ENCODE results near the gene PCTP.

Gene PCTP

GRCh38 chr17:55750750-55751657 lies at the start of gene PCTP:
Gene PCTP, plus strand, starts transcription at chr17:55751051. Its CDS starts 53 bp downstream, at chr17:55751104.
- no peaks in the 10 kb centered on the region for H3K36me3 Mint-ChIP-seq
- H3K4me1 Mint-ChIP-seq, result peaks cover 16% of the 10 kb centered on the region
- peak within 1 kb of the TSS; percentile 84 for H3K4me3 Mint-ChIP-seq
- peak; percentile 76 to 82 for DNase-seq (ENCODE audit: low spot score in 2 of 2)
- H3K9me3 Mint-ChIP-seq, result no peaks in the 10 kb centered on the region
- peak; percentile 97 for ATAC-seq (ENCODE audit: low read depth)
- peaks cover 2% of the 10 kb centered on the region for H3K27me3 Mint-ChIP-seq
- peak within 1 kb of the TSS; percentile 56 for H3K27ac Mint-ChIP-seq

- peaks cover 4% of the 10 kb centered on the region for H3K9me3 Mint-ChIP-seq
- no peak for DNase-seq (ENCODE audit: low spot score in 2 of 2)
- peaks cover 2% of the 10 kb centered on the region for H3K36me3 Mint-ChIP-seq
- H3K4me3 Mint-ChIP-seq, result no peak overlapping the region
- H3K27me3 Mint-ChIP-seq, result peaks cover 24% of the 10 kb centered on the region
- no peak overlapping the region for H3K27ac Mint-ChIP-seq
- no peaks in the 10 kb centered on the region for H3K4me1 Mint-ChIP-seq
- ATAC-seq (ENCODE audit: low read depth), result no peak
Observed at GRCh38 chr17:55702150-55702549, 48.7 kb upstream of the PCTP start.

DNA sequence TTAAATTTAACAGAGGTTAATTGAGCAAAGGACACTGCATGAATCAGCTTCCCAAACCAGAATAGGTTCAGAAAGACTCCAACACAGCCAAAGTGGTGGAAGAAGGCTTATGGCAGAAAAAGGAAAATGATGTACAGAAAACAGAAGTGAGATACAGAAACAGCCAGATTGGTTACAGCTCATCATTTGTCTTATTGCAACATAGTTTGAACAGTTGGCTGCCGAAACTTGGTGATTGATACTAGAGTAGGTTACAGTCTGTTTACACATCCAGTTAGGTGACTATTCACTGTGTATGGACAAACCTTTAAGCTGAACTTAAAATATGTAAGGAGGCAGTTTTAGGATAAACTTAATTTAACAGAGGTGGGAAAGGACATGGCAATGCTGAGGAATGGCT lies 46.5 kb upstream of the PCTP start:
- ATAC-seq (ENCODE audit: low read depth) (no peak), DNase-seq (ENCODE audit: low spot score in 2 of 2) (no peak)
- Mint-ChIP-seq H3K4me3 (no peak overlapping the region), H3K36me3 (peaks cover 2% of the 10 kb centered on the region), H3K9me3 (peaks cover 4% of the 10 kb centered on the region), H3K4me1 (no peaks in the 10 kb centered on the region), H3K27me3 (peaks cover 20% of the 10 kb centered on the region), H3K27ac (no peak overlapping the region)

GRCh38 chr17:55705847-55706246 lies 45.0 kb upstream of the PCTP start:
- Mint-ChIP-seq H3K27ac (no peak overlapping the region), H3K27me3 (peaks cover 24% of the 10 kb centered on the region), H3K9me3 (peaks cover 4% of the 10 kb centered on the region), H3K36me3 (peaks cover 2% of the 10 kb centered on the region), H3K4me1 (no peaks in the 10 kb centered on the region), H3K4me3 (no peak overlapping the region)
- DNase-seq (ENCODE audit: low spot score in 2 of 2) (no peak), ATAC-seq (ENCODE audit: low read depth) (no peak)

DNA sequence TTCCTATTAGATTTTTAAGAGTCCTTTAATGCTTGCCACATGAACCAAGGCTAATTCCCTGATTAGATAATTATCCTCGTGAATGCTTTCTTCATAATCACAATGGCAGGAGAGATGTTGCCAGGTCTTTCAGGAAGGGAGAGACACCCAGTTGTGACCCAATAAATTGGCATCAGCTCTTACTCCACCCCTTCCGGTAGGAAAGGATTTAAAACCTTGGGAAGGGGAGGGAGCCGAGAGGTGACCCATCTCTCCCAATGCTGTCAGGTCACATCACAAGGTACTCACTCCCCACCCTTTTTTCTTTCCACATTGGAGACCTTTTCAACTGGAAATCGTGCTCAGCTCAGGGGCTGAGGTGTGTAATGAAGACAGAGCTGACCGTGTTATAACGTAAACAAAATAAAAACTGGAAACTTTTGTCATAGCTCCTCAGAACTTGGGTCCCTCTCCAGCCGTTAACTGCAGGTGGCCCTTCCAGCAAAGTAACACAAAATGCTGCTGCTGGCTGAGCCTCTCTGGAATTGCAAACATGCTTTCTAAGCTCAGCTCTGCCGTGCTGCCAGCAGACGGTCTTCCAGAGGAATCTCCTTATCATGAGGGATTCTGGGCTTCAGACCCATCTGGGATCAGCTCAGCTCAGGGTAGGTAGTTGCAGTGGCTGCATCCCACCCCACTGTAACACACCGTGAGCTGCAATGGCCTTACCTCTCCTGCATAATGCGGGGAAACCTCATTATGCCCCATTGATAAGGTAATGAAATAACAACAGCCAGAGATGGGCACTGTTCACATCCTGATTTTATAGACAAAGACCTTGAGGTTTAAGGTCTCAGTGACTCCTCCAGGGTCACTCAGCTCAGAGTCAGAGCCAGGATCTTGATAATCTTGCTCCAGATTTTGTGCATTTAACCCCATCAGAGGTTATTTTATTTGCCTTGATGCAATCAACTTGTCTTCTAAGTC lies 43.8 kb upstream of the PCTP start:
- ATAC-seq (ENCODE audit: low read depth) (no peak), DNase-seq (ENCODE audit: low spot score in 2 of 2) (no peak)
- no peaks in the 10 kb centered on the region for H3K4me1 Mint-ChIP-seq
- no peaks in the 10 kb centered on the region for H3K9me3 Mint-ChIP-seq
- H3K27ac Mint-ChIP-seq, result no peak overlapping the region
- no peak overlapping the region for H3K4me3 Mint-ChIP-seq
- no peaks in the 10 kb centered on the region for H3K36me3 Mint-ChIP-seq
- H3K27me3 Mint-ChIP-seq, result peaks cover 22% of the 10 kb centered on the region

DNA sequence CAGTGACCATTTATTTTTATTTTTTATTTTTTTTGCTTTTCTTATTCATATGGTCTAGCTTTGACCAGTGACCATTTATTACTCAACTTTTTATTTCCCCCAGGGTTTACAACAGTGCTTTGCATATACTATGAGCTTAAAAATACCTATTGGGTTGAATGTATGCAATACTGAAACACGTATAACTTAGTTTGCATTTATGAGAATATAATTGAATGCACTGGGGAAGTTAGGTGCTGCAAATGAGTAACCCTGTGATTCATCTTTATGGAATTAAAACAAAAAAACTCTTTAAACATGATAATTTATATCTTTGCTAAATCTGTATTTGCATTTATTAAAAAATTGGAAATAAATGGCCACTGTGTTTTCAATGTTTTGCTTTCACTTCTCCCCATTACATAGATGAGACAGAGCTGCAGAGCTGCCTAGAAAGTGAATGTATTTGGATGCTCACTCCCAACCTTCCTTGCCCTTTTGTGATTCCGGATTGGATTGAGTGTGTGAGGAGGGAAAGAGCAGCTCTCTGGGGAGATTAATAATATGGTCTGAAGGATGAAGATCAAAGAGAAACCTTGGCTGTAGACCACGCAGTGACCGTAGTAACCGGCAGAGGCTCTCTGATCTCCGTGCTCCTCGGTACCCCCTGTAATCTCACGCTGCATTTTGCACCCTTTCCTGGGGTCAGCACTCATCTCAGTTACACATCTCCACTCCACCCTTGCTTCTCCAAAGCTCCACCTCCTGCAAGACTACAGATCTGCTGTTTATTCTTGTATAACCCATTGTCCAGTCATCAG lies 42.5 kb upstream of the PCTP start:
- H3K27ac Mint-ChIP-seq, result no peak overlapping the region
- DNase-seq (ENCODE audit: low spot score in 2 of 2) (no peak), ATAC-seq (ENCODE audit: low read depth) (no peak)
- no peaks in the 10 kb centered on the region for H3K36me3 Mint-ChIP-seq
- H3K9me3 Mint-ChIP-seq, result no peaks in the 10 kb centered on the region
- H3K27me3 Mint-ChIP-seq, result peaks cover 20% of the 10 kb centered on the region
- H3K4me1 Mint-ChIP-seq, result no peaks in the 10 kb centered on the region
- H3K4me3 Mint-ChIP-seq, result no peak overlapping the region

DNA sequence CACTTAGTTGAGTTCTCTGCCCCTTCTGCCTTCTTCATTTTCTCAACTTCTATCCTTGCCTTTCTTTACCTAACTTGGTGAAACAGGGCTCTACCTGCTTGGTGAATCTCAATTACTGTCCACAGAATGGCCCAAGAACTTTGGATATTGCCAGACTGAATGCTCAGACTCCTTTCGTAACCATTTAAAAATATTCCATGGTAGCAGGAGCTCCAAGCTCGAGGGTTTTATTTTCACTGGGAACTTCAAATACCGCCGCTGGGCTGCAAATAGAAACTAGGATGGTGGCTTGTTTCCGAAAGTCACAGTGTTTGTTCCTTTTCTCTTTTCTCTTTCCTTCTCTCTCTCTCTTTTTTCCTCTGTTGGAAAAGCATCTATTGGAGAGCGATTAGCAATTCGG lies 41.4 kb upstream of the PCTP start:
- DNase-seq (ENCODE audit: low spot score in 2 of 2), result no peak
- H3K9me3 Mint-ChIP-seq, result no peaks in the 10 kb centered on the region
- no peak overlapping the region for H3K27ac Mint-ChIP-seq
- H3K4me1 Mint-ChIP-seq, result no peaks in the 10 kb centered on the region
- no peak overlapping the region for H3K4me3 Mint-ChIP-seq
- H3K27me3 Mint-ChIP-seq, result peaks cover 15% of the 10 kb centered on the region
- H3K36me3 Mint-ChIP-seq, result no peaks in the 10 kb centered on the region
- no peak for ATAC-seq (ENCODE audit: low read depth)

DNA sequence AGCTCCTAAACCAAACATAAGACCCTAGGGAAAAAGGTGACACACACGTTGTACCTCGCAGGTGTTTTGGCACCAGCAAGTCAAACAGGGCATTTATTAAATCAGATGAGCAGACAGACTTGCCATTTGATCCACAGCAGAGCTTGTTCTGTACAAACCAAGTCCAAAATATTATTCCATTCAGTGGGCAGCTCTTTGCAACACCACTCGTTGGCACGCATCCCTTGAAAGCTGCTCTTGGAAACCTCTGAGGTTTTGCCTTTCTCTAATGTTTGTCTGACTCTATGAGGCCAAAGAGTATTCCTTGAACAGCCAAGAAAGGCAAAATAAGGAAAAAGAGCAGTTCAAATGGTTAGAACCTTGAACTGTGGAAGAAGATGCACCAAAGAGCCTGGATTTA lies 40.9 kb upstream of the PCTP start:
- no peak for ATAC-seq (ENCODE audit: low read depth)
- no peaks in the 10 kb centered on the region for H3K9me3 Mint-ChIP-seq
- peaks cover 13% of the 10 kb centered on the region for H3K27me3 Mint-ChIP-seq
- H3K4me1 Mint-ChIP-seq, result no peaks in the 10 kb centered on the region
- no peak for DNase-seq (ENCODE audit: low spot score in 2 of 2)
- H3K4me3 Mint-ChIP-seq, result no peak overlapping the region
- H3K27ac Mint-ChIP-seq, result no peak overlapping the region
- H3K36me3 Mint-ChIP-seq, result no peaks in the 10 kb centered on the region

DNA sequence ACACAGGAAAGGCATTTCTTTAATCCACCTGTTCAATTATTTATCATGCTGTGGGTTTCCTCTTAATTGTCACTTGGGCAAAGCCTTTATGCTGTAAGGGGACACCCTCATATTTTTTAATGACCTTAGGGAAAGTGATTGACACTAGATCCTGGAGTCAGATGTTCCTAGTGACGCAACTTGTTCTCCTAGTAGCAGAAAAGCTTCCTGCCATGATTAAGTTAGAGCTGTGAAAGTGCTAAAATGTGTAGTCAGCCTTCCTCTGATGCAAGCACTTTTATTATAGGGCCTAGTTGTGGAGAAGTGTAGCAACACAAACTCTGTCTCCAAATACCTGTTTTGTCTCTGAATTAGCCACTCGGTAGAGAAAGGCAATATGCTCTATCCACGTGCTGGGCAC lies 40.4 kb upstream of the PCTP start:
- H3K4me1 Mint-ChIP-seq, result no peaks in the 10 kb centered on the region
- no peak overlapping the region for H3K4me3 Mint-ChIP-seq
- H3K36me3 Mint-ChIP-seq, result no peaks in the 10 kb centered on the region
- no peaks in the 10 kb centered on the region for H3K9me3 Mint-ChIP-seq
- DNase-seq (ENCODE audit: low spot score in 2 of 2) (no peak), ATAC-seq (ENCODE audit: low read depth) (no peak)
- peaks cover 13% of the 10 kb centered on the region for H3K27me3 Mint-ChIP-seq
- no peak overlapping the region for H3K27ac Mint-ChIP-seq

GRCh38 chr17:55710829-55711496 lies 39.9 kb upstream of the PCTP start:
- H3K4me1 Mint-ChIP-seq, result no peaks in the 10 kb centered on the region
- peaks cover 10% of the 10 kb centered on the region for H3K27me3 Mint-ChIP-seq
- H3K36me3 Mint-ChIP-seq, result no peaks in the 10 kb centered on the region
- ATAC-seq (ENCODE audit: low read depth), result no peak
- H3K27ac Mint-ChIP-seq, result no peak overlapping the region
- H3K9me3 Mint-ChIP-seq, result no peaks in the 10 kb centered on the region
- DNase-seq (ENCODE audit: low spot score in 2 of 2), result no peak
- H3K4me3 Mint-ChIP-seq, result no peak overlapping the region

DNA sequence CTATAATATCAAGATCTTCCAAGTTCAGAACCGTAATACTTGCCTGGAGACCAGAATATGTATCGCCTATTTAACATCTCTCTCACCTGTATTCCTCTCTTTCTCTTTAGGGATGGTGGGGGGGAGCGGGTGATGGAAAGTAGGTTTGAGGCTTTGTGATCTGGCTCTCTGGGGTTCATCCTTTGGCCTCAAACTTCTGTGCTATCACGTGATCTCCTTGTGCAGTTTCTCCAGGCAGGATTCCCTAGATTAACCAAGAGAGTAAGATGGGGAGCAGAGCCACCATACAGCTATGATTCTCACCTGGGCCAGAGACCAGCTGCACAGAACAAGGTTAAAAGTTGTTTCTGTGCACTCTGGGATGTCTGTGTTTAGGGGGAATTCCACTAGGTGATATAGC lies 33.4 kb upstream of the PCTP start:
- ATAC-seq (ENCODE audit: low read depth), result no peak
- H3K9me3 Mint-ChIP-seq, result no peaks in the 10 kb centered on the region
- no peak overlapping the region for H3K27ac Mint-ChIP-seq

DNA sequence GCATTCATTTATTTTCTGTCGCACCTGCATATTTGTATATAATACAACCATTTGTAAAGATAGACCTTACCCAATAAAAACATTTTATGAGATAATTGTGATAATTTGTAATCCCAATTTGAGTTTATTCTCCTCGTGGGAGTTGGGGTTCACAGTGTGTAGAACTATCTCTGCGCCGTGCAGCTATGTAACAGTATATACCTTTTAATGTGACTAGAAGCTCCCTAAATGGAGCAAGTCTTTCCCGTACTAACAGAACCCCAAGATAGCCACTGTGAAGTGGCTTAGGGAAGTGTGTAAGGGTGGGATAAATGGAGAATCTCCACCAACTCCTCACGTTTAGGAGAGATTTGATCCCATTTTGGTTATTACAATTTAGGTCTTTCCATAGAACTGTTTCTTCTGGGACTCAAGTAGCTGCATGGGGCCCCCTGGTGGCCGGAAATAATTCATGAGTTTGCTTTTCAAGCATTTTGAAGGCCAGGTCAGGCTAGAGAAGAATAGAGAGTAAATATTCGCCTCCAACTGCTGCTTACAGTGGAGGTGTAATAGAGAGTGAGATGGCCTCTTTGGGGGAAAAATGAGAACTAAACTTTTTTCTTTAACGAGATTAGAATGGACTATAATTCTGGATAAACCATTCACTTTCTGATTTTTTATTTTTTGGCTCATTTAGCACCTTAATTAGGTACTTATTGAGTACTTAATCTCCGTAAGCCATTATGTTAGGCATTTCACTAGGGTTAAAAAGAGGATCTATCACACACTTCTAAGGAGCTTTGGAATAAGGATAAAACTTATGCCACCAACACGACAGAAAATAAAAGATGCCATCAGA lies 32.7 kb upstream of the PCTP start:
- Mint-ChIP-seq H3K27me3 (peaks cover 9% of the 10 kb centered on the region), H3K27ac (no peak overlapping the region), H3K36me3 (no peaks in the 10 kb centered on the region), H3K9me3 (no peaks in the 10 kb centered on the region), H3K4me1 (no peaks in the 10 kb centered on the region), H3K4me3 (no peak overlapping the region)
- DNase-seq (ENCODE audit: low spot score in 2 of 2) (peak; percentile 49 to 65), ATAC-seq (ENCODE audit: low read depth) (peak; percentile 48)

More for the DNA sequence above, 33.4 kb upstream of the PCTP start:
- no peak overlapping the region for H3K4me3 Mint-ChIP-seq
- H3K36me3 Mint-ChIP-seq, result no peaks in the 10 kb centered on the region
- H3K27me3 Mint-ChIP-seq, result peaks cover 5% of the 10 kb centered on the region
- DNase-seq (ENCODE audit: low spot score in 2 of 2), result no peak
- H3K4me1 Mint-ChIP-seq, result no peaks in the 10 kb centered on the region

All from memory B cell (primary cell).